GM12878 (cell line): ENCODE data around the gene UBLCP1. TPM values are rescaled to one million over a fixed set of nuclear protein-coding genes. Genes with fewer than 3 reads are reported as not detected.
A peak's percentile ranks its signal among the peaks of the same experiment; 100 is the strongest.

Experiments used
- ATAC-seq: fragments of 200-7000 bp; cut with Tn5 transposase; 3 replicates; pipeline ENCODE4 v1.9.1; 2020; ENCODE audit warnings: mild to moderate bottlenecking, moderate library complexity
- BruUV-seq: library from RNA; stranded (reverse); fragments of 400-500 nt; replicated peaks from 2 replicates; lab custom pipeline; 2021; lab: Mats Ljungman, UMichigan
- CTCF ChIA-PET: fragments of 300-600 bp; sonication (Branson Sonifier 250); formaldehyde crosslinking; extraction: SDS; loops from one replicate; lab custom pipeline; 2021; ENCODE audit warnings: inconsistent platforms; lab: Yijun Ruan, JAX
- POLR2A ChIA-PET: fragments of 350-600 bp; formaldehyde crosslinking; extraction: SDS; loops from one replicate; lab custom pipeline; 2021; ENCODE audit warnings: inconsistent platforms; lab: Charles Lee
- RAD21 ChIA-PET: fragments of 300-600 bp; sonication (Branson Sonifier 250); formaldehyde crosslinking; loops from one replicate; lab custom pipeline; 2023; ENCODE audit warnings: antibody characterized with exemption; ENCODE audit not compliant: unreplicated experiment; lab: Charles Lee
- SMC1A ChIA-PET: fragments of 300-600 bp; sonication (Branson Sonifier 250); formaldehyde crosslinking; loops from one replicate; lab custom pipeline; 2023; ENCODE audit not compliant: unreplicated experiment, uncharacterized antibody; lab: Charles Lee
- DNase-seq: peaks from one replicate; pipeline ENCODE4 v3.0.0-alpha.2; 2011; ENCODE audit warnings: low read depth, low spot score
- FAIRE-seq: peaks from 3 replicates; lab custom pipeline; 2011; peaks lifted over from hg19 to GRCh38; lab: Jason Lieb, UNC
- H2AFZ ChIP-seq: 2 replicates; pipeline ENCODE4 v1.6.0; 2011; ENCODE audit warnings: low read depth, low read length, control low read depth; ENCODE audit not compliant: control insufficient read depth
- H3K27ac ChIP-seq: 2 replicates; pipeline ENCODE4 v1.5.1; 2011; ENCODE audit warnings: control low read depth; ENCODE audit not compliant: control insufficient read depth, insufficient read depth
- H3K27me3 ChIP-seq, 2 experiments: replicated peaks in 1 of 2; 2 replicates each; pipeline versions ENCODE4 v1.6.0 to v1.6.1; 2011; ENCODE audit warnings: low read length in 1 of 2; ENCODE audit not compliant: control insufficient read depth in 2 of 2, insufficient read depth in 2 of 2
- H3K36me3 ChIP-seq, 2 experiments: 2 replicates each; pipeline ENCODE4 v1.5.1; 2011; ENCODE audit warnings: low read length in 1 of 2; ENCODE audit not compliant: control insufficient read depth in 2 of 2, insufficient read depth in 2 of 2
- H3K4me1 ChIP-seq: 2 replicates; pipeline ENCODE4 v1.6.1; 2011; ENCODE audit warnings: mild to moderate bottlenecking, low read length, moderate library complexity, mixed read lengths; ENCODE audit not compliant: control insufficient read depth, insufficient read depth
- H3K4me2 ChIP-seq: 2 replicates; pipeline ENCODE4 v1.6.0; 2011; ENCODE audit warnings: control low read depth; ENCODE audit not compliant: control insufficient read depth, insufficient read depth
- H3K4me3 ChIP-seq: fragments of 200-600 bp; sonication (generic); 2 replicates; pipeline ENCODE4 v1.5.1; 2016
- H3K79me2 ChIP-seq: 2 replicates; pipeline ENCODE4 v1.6.0; 2011; ENCODE audit warnings: low read length; ENCODE audit not compliant: control insufficient read depth, insufficient read depth
- H3K9ac ChIP-seq: 2 replicates; pipeline ENCODE4 v1.8.0; 2011; ENCODE audit warnings: low read length, control low read depth, mixed read lengths; ENCODE audit not compliant: control insufficient read depth, insufficient read depth
- H3K9me3 ChIP-seq: replicated peaks from 3 replicates; pipeline ENCODE4 v1.5.1; 2011; ENCODE audit warnings: mild to moderate bottlenecking, low read length; ENCODE audit not compliant: control insufficient read depth, insufficient read depth
- H4K20me1 ChIP-seq: 2 replicates; pipeline ENCODE4 v1.6.0; 2011; ENCODE audit not compliant: control insufficient read depth, insufficient read depth
- ASH2L ChIP-seq: fragments of 300-600, 200-600 bp; sonication (generic); IDR thresholded peaks from 2 replicates; pipeline ENCODE4 v1.6.1; 2017; ENCODE audit warnings: low read depth, mild to moderate bottlenecking, borderline replicate concordance
- ATF2 ChIP-seq: IDR thresholded peaks from 2 replicates; pipeline ENCODE4 v1.6.1; 2012; ENCODE audit warnings: low read length, inconsistent platforms
- CHD4 ChIP-seq: fragments of 200-600 bp; sonication (generic); IDR thresholded peaks from 2 replicates; pipeline ENCODE4 v1.6.1; 2016; ENCODE audit warnings: mild to moderate bottlenecking
- DPF2 ChIP-seq: fragments of 450-650 bp; IDR thresholded peaks from 2 replicates; pipeline ENCODE4 v1.6.1; 2017; ENCODE audit warnings: mild to moderate bottlenecking
- E4F1 ChIP-seq: fragments of 450-650 bp; IDR thresholded peaks from 2 replicates; pipeline ENCODE4 v1.6.1; 2018; ENCODE audit warnings: borderline replicate concordance, mild to moderate bottlenecking; ENCODE audit not compliant: partially characterized antibody
- GABPA ChIP-seq: IDR thresholded peaks from 2 replicates; pipeline ENCODE4 v1.6.1; 2014; ENCODE audit warnings: antibody characterized with exemption, low read depth, mild to moderate bottlenecking, inconsistent platforms
- NR2F1 ChIP-seq: fragments of 450-650 bp; conservative IDR thresholded peaks from 2 replicates; pipeline ENCODE4 v1.6.1; 2017; ENCODE audit warnings: mild to moderate bottlenecking
- PAX8 ChIP-seq: fragments of 450-650 bp; IDR thresholded peaks from 2 replicates; pipeline ENCODE4 v1.6.1; 2017; ENCODE audit warnings: mild to moderate bottlenecking, moderate library complexity
- RCOR1 ChIP-seq: conservative IDR thresholded peaks from 2 replicates; pipeline ENCODE4 v1.6.1; 2012; ENCODE audit warnings: low read depth, low read length, improper control_type of control experiment
- RELB ChIP-seq: fragments of 450-650 bp; IDR thresholded peaks from 2 replicates; pipeline ENCODE4 v1.6.1; 2017; ENCODE audit warnings: low read depth, mild to moderate bottlenecking, moderate library complexity
- REST ChIP-seq: IDR thresholded peaks from 2 replicates; pipeline ENCODE4 v1.6.1; 2012; ENCODE audit warnings: mild to moderate bottlenecking, low read depth, low read length
- ZBTB33 ChIP-seq: fragments of 450-650 bp; IDR thresholded peaks from 2 replicates; pipeline ENCODE4 v1.6.1; 2017; ENCODE audit warnings: mild to moderate bottlenecking
- ZZZ3 ChIP-seq: IDR thresholded peaks from 2 replicates; pipeline ENCODE4 v1.6.1; 2011; ENCODE audit warnings: low read depth; ENCODE audit not compliant: control insufficient read depth, insufficient read length
- WGBS: methylation state at CpG from one replicate; pipeline ENCODE4 v1.1.6; 2016; ENCODE audit warnings: low lambda C conversion rate; ENCODE audit not compliant: insufficient replicate concordance, insufficient coverage; ENCODE audit errors: missing lambda C conversion rate; 5-methylcytosine and 5-hydroxymethylcytosine counted together
- in situ Hi-C: fragments of 300-500 bp; cut with MboI; formaldehyde crosslinking; loops from 9 replicates; pipeline ENCODE4 v1.14.3; 2018; ENCODE audit warnings: mixed read lengths
- intact Hi-C: fragments of 100-400 bp; cut with micrococcal nuclease; formaldehyde crosslinking; loops from one replicate; pipeline ENCODE4 v1.14.2; 2022; ENCODE audit not compliant: unreplicated experiment
- polyA plus RNA-seq, 11 experiments: library from polyadenylated mRNA; depleted of rRNA in 4 of 11; unstranded in 6 of 11; stranded (reverse) in 5 of 11; fragments of >200 nt; fragmentation: Nextera tagmentation in 4 of 11; fragmentation: Illumina TruSeq in 1 of 11; extraction: Ambion mirVana in 4 of 11; extraction: Trizol in 1 of 11; gene quantifications; 1 replicate in 1 of 11; 2 replicates in 10 of 11; pipeline versions ENCODE4 v1.2.1 to v1.2.3, GENCODE V29; 2011 to 2016; ENCODE audit warnings: inconsistent platforms in 2 of 11, missing spikeins in 2 of 11, low read depth in 1 of 11
- total RNA-seq, 4 experiments: library from RNA; depleted of rRNA in 3 of 4; stranded (reverse); fragments of >200 nt in 3 of 4; fragmentation: Illumina TruSeq in 1 of 4; extraction: Trizol in 1 of 4; gene quantifications; 2 replicates each; pipeline versions ENCODE4 v1.2.1 to v1.2.3, GENCODE V29; 2013 to 2021

The UBLCP1 gene
- total and polyA plus RNA-seq, 10 of the 15 experiments (the other 5 are each of a cell fraction or from before 2014, with no cell fraction given) = 18.8 to 44.2 (median 32.1) TPM

- H3K27me3 ChIP-seq = 0 out of 4 replicates have a peak, but pooled peaks cover 0 to 2% of the 10 kb centered on the region in 2 experiments
- peak overlapping the region; percentile 27; the same call in 1 of the 2 replicates for H3K4me3 ChIP-seq
- H2AFZ ChIP-seq = no peak overlapping the region
- DNase-seq = no peak
- H3K36me3 ChIP-seq = no peaks in the 10 kb centered on the region
- WGBS = under 1% methylated on average over 26 of the region's 26 CpGs
- H3K4me1 ChIP-seq = no peaks in the 10 kb centered on the region
- intact Hi-C loops (no loop called here), in situ Hi-C loops (no loop called here)
- ChIA-PET RAD21 (interaction anchor here (1.0 kb wide), 1 partner anchor 154 kb away, joined by 7 read pairs; no protein-coding TSS in a partner anchor), POLR2A (no interaction called here), SMC1A (interaction anchor here (1.0 to 2.4 kb wide), 6 partner anchors 15 to 690 kb away, joined by 3 to 16 read pairs (median 4); no protein-coding TSS in a partner anchor), CTCF (interaction anchor here (0.8 to 4.0 kb wide), 5 partner anchors 10 to 178 kb away, joined by 3 to 27 read pairs (median 5); no protein-coding TSS in a partner anchor)
- H3K9me3 ChIP-seq = no peaks in the 10 kb centered on the region
- ATAC-seq = peak; percentile 89; the same call in 2 of the 3 replicates
- BruUV-seq = no TSS peak
- no peak overlapping the region for H3K27ac ChIP-seq
- no peak for FAIRE-seq
- no peak overlapping the region for H3K9ac ChIP-seq
- no peak overlapping the region for H3K4me2 ChIP-seq
- H3K79me2 ChIP-seq = no peaks in the 10 kb centered on the region
- no peaks in the 10 kb centered on the region for H4K20me1 ChIP-seq
- TF ChIP-seq RELB = no peak
- no peak for TF ChIP-seq E4F1
- no peak for TF ChIP-seq RCOR1
- TF ChIP-seq REST = no peak
- no peak for TF ChIP-seq ZZZ3
- TF ChIP-seq ZBTB33 = no peak
- no peak for TF ChIP-seq CHD4
- no peak for TF ChIP-seq GABPA
- no peak for TF ChIP-seq DPF2
- TF ChIP-seq ASH2L = no peak
- no peak for TF ChIP-seq PAX8
- no peak for TF ChIP-seq NR2F1
- no peak for TF ChIP-seq ATF2
Observed at GRCh38 chr5:159310511-159310910, 47.4 kb downstream of the UBLCP1 start.
